Astrocyte of the hippocampus (primary cell): ENCODE results near the gene TMC5.
"Not testable (repeated sequence)": the region's sequence is repeated elsewhere in the genome, so short reads cannot be mapped to it uniquely, and the experiment has no call there.

ENCODE experiments used
- DNase-seq: peaks from one replicate; pipeline ENCODE4 v3.0.0; 2011; ENCODE audit warnings: low read depth, low spot score

TMC5 gene

DNA sequence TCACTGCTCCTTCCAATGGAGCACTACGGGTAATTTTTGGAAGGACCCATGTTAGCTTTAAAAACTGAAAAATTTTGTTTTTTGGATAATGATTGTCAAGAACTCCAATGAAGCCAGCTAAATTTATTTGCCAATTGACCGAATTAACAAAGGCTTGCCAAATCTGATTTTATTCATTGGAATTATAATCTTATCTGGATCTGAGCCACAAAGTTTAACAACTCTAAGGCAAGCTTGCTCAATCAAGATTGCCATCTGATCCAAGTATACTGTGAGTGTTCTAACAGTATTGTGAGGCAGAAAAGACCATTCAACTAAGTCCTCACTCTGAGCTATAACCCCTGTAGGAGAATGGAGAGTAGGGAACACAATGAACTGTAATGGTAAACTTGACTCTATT is 20.3 kb upstream of the TMC5 start:
- not testable (repeated sequence) for DNase-seq

DNA sequence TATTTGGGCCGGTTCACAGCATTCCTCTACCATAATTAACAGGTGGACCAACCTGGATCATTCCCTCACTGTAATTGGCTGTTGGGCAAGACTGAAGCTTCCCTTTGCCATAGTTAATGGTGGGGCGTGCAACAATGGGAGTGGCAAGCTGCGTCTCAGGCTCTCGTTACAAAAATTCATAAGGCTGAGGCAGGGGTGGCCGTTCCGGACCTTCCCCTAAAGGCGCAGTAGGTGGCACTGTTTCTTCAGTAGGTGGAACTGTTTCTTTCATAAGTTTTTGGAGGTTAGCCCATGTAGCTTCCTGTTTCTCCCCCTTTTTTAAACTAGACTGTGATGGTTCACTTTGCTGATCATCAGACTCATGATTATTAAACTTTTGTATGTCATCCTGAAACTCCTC is 17.0 kb upstream of the TMC5 start:
- no peak for DNase-seq

DNA sequence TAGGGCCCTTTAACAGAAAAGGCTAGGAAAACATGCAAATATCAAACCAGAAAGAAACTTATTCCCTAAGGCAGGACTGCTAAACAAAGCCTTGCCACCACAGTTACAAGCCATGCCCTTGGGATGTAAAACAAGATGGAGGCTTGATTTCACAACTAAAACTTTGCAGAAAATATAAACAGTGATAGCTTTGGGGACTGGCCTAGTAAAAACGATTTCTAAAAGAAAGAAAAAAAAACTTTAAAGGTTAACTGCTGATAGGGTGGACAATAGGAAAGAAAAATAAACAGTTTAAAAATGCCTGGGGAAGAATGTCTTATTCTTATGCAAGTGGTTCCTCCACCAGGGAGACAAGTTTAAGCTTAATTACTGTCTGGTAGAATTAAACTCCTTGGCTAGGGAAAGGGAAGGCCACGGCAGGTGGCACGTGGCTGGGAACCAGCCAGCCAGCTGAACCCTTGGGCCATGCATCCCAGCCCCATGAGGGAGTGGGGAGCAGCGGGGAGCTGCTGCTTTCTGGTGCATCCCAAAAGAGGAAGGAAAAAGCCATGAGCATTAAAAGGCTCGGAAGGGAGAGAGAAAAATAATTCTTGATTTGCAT is 10.7 kb upstream of the TMC5 start:
- no peak for DNase-seq

- peak; percentile 58 for DNase-seq
These were observed 7.1 kb upstream of the TMC5 start for GRCh38 chr16:19410435-19411171.

DNA sequence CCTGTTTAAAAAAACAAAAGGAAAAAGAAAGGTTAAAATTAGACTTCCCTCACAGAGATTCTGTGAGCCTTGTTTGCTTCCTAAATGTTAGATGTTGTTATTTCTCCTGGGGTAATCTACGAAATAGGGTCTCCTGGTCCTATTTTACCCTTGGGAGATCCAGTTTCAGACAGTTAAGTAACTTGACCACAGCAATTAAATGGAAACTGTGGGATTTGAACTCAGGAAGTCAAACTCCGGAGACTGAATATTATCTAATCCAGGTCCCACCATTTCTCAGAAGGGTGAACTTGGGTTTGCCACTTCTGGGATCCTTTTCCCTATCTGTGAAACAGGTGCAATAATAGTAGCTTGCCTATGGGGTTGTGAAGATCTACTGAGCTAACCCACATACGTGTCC is 6.4 kb upstream of the TMC5 start:
- DNase-seq = no peak

DNA sequence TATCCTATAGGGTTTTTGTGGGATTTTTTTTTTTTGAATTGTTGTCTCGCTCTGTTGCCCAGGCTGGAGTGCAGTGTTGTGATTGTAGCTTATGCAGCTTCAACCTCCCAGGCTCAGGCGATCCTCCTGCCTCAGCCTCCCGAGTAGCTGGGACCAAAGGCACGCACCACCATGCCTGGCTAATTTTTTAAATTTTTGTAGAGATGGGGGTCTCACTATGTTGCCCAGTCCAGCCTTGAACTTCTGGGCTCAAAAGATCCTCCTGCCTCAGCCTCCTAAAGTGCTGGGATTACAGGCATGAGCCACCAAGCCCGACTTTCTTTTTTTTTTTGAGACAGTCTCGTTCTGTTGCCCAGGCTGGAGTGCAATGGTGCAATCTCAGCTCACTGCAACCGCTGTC is 5.6 kb upstream of the TMC5 start:
- not testable (repeated sequence) for DNase-seq

- no peak for DNase-seq
These were observed 2.2 kb upstream of the TMC5 start for GRCh38 chr16:19415461-19415860.

DNA sequence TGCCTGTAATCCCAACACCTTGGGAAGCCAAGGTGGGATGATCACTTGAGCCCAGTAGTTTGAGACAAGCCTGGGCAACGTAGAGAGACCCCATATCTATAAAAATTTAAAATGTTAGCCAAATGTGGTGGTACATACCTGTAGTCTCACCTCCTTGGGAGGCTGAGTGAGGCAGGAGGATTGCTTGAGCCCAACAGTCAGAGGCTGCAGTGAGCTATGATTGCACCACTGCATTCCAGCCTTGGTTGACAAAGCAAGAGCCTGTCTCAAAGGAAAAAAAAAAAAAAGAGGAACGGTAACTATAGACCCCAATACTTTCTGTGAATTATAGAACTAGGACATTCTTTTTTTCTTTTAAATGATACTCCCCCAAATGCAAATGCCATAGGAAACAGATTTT is 1.8 kb upstream of the TMC5 start:
- DNase-seq = no peak

DNA sequence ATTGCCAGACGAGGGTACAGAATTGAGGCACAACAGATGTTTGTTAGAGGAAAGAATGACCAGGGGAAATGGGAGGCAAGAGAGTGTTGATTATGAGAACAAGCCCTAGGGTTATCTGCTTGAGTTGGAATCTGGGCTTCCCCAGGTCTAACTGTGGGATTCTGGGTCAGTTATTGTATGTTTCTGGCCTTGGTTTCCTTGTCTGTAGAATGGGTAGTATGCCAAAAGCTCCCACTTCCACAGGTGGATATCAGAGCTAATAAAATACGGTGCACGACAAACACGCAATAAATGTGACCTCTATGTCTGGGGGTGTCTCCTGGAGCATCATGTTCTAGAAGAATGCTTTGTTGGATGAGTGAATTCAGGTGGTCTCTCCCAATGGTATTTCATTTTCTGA is 517 bp downstream of the TMC5 start:
- DNase-seq = no peak

DNA sequence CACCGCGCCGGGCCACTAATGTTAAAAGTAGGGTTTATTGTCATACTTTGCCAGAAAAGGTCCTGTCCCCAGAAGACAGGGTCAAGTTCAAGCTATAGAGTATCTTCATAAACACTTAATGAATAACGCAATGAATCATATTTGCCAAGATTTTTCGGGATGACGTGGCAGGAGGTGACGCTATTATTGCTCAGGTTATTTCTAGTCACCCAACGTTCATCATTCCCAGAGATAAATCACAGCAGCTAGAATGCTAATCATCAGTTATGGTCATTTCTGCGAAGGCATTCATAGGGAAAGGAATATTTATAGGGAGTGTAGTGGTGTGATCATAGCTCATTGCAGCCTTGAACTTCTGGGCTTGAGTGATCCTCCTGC is 2.0 kb downstream of the TMC5 start:
- DNase-seq = no peak

- no peak for DNase-seq
These were observed 6.8 kb downstream of the TMC5 start for GRCh38 chr16:19424478-19424877.

GRCh38 chr16:19430345-19430744 is 12.7 kb downstream of the TMC5 start:
- no peak for DNase-seq

- DNase-seq = no peak
These were observed 14.1 kb downstream of the TMC5 start for GRCh38 chr16:19431636-19432340.

- no peak for DNase-seq
These were observed 14.7 kb downstream of the TMC5 start for GRCh38 chr16:19432429-19432828.

GRCh38 chr16:19434584-19434983 is 16.9 kb downstream of the TMC5 start:
- DNase-seq = no peak

GRCh38 chr16:19436540-19436939 is 18.9 kb downstream of the TMC5 start:
- DNase-seq = no peak

GRCh38 chr16:19437280-19437679 is 19.6 kb downstream of the TMC5 start:
- DNase-seq = no peak

DNA sequence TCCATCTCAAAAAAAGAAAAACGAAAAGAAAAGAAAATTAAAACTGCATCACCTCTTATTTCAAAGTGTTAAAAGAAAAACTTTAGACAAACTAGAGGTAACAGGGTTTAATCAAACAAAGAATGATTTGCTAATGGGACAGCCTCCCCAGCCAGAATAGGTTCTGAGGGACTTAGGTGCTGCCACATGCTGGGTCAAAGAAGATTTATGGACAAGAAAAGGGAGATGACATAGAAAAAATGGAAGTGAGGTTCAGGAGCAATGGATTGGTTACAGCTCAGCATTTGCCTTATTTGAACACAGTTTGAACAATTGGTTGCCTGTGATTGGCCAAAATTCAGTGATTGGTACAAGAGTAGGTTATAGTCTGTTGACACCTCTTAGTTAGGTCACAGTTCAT is 21.1 kb downstream of the TMC5 start:
- DNase-seq = no peak

- no peak for DNase-seq
These were observed 21.8 kb downstream of the TMC5 start for GRCh38 chr16:19439483-19439882.

GRCh38 chr16:19443659-19444058 is 26.0 kb downstream of the TMC5 start:
- no peak for DNase-seq

- DNase-seq = no peak
These were observed 28.7 kb downstream of the TMC5 start for GRCh38 chr16:19446300-19446846.

DNA sequence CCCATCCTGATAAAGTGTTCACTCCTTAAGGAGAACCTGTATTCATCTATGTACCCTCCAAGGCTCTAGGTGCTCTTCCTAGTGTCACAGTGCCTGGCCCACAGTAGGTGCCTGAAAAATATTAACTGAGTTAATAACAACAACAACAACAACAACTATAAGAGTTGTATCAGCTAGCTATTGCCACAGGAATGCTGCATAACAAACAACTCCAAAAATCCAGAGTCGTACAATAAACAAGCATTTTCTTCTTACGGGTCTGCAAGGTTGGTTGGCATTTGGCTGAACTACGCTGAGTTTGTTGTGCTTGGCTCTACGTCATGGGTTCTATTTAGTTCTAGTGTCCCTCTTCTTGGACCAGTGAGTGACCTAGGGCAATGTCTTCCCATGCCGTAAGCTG is 29.2 kb downstream of the TMC5 start:
- no peak for DNase-seq

DNA sequence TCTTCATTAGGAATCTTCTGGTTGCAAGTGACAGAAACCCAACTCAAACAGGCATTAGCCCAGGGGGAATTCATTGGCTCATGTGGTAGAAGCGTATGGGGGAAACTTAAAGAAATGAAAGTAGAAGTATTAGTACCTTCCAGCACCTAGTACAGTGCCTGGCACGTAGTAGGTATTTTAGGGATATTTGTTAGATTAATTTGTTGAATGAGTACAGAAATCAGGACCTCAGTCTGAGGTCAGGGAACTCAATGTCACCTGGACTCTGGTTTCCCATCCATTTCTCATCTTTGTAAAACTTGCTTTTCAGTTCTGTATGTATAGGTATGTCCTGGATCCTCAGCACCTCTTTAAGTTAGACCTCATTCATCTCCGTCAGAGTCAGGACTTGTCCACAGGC is 32.5 kb downstream of the TMC5 start:
- no peak for DNase-seq
